Endothelial cell of umbilical vein (primary cell): Measurements from ENCODE around the gene PMIS2. TPM values are rescaled to one million over a fixed set of nuclear protein-coding genes. Genes with fewer than 3 reads are reported as not detected.

Experiments used
- BruUV-seq: library from RNA; stranded (reverse); fragments of 400-500 nt; replicated peaks from 2 replicates; lab custom pipeline; 2021; lab: Mats Ljungman, UMichigan
- CTCF ChIA-PET: fragments of 300-600, 350-600 bp; sonication (Branson Sonifier 250); formaldehyde crosslinking; loops from one replicate; lab custom pipeline; 2021; ENCODE audit warnings: antibody characterized with exemption, inconsistent platforms; lab: Charles Lee
- POLR2A ChIA-PET: fragments of 300-600, 350-600 bp; sonication (Branson Sonifier 250); formaldehyde crosslinking; loops from one replicate; lab custom pipeline; 2021; ENCODE audit warnings: antibody characterized with exemption, inconsistent platforms; lab: Charles Lee
- DNase-seq: peaks from one replicate; pipeline ENCODE4 v3.0.0-alpha.2; 2011; ENCODE audit warnings: low read depth, low spot score
- FAIRE-seq: peaks from 2 replicates; lab custom pipeline; 2011; peaks lifted over from hg19 to GRCh38; lab: Jason Lieb, UNC
- H2AFZ ChIP-seq: 2 replicates; pipeline ENCODE4 v1.6.0; 2012; ENCODE audit warnings: low read depth, low read length, control low read depth, inconsistent platforms
- H3K27ac ChIP-seq: 2 replicates; pipeline ENCODE4 v1.5.1; 2011; ENCODE audit warnings: low read depth, mild to moderate bottlenecking, control low read depth, low read length, moderate library complexity; ENCODE audit not compliant: insufficient read depth
- H3K27me3 ChIP-seq, 2 experiments: 2 replicates each; pipeline versions ENCODE4 v1.6.0 to v1.6.1; 2011; ENCODE audit warnings: low read length in 2 of 2, mixed read lengths in 1 of 2; ENCODE audit not compliant: control insufficient read depth in 2 of 2, insufficient read depth in 2 of 2
- H3K36me3 ChIP-seq, 2 experiments: 2 replicates in 1 of 2; 3 replicates in 1 of 2; pipeline ENCODE4 v1.5.1; 2011; ENCODE audit warnings: low read length in 2 of 2, mild to moderate bottlenecking in 1 of 2, moderate library complexity in 1 of 2; ENCODE audit not compliant: control insufficient read depth in 2 of 2, insufficient read depth in 2 of 2; ENCODE audit errors: extremely low read depth in 1 of 2
- H3K4me1 ChIP-seq: 3 replicates; pipeline ENCODE4 v1.5.1; 2011; ENCODE audit warnings: mild to moderate bottlenecking, low read length; ENCODE audit not compliant: control insufficient read depth, insufficient read depth; ENCODE audit errors: extremely low read depth
- H3K4me2 ChIP-seq: 2 replicates; pipeline ENCODE4 v1.6.1; 2011; ENCODE audit warnings: low read length, control low read depth, mixed read lengths; ENCODE audit not compliant: insufficient read depth
- H3K4me3 ChIP-seq, 3 experiments: fragments of 200-600 bp in 1 of 3; sonication (generic), shearing (Covaris generic) in 1 of 3; replicated peaks in 1 of 3; 2 replicates each; pipeline ENCODE4 v1.5.1; 2011 to 2016; ENCODE audit warnings: control low read depth in 3 of 3, low read length in 3 of 3, mild to moderate bottlenecking in 2 of 3, inconsistent platforms in 1 of 3, low read depth in 1 of 3, moderate library complexity in 1 of 3; ENCODE audit not compliant: insufficient read depth in 1 of 3
- H3K79me2 ChIP-seq: 2 replicates; pipeline ENCODE4 v1.6.0; 2012; ENCODE audit warnings: low read length, inconsistent platforms; ENCODE audit not compliant: control insufficient read depth, insufficient read depth
- H3K9ac ChIP-seq: replicated peaks from 2 replicates; pipeline ENCODE3; 2011; ENCODE audit warnings: low read length, control low read depth; ENCODE audit not compliant: insufficient read depth; ENCODE audit errors: extremely low read depth
- H3K9me1 ChIP-seq: replicated peaks from 3 replicates; pipeline ENCODE4 v1.6.0; 2011; ENCODE audit warnings: mild to moderate bottlenecking, low read length; ENCODE audit not compliant: control insufficient read depth, insufficient read depth; ENCODE audit errors: extremely low read depth
- H3K9me3 ChIP-seq: replicated peaks from 2 replicates; pipeline ENCODE4 v1.5.1; 2012; ENCODE audit warnings: low read length, inconsistent platforms; ENCODE audit not compliant: control insufficient read depth, insufficient read depth
- H4K20me1 ChIP-seq: replicated peaks from 2 replicates; pipeline ENCODE3; 2011; ENCODE audit warnings: mild to moderate bottlenecking, low read length; ENCODE audit not compliant: control insufficient read depth, insufficient read depth; ENCODE audit errors: extremely low read depth
- CTCF ChIP-seq, 2 donors: IDR thresholded peaks; 1 replicate in 1 of 2; 2 replicates in 1 of 2; pipeline ENCODE4 v1.5.1; 2011; ENCODE audit warnings: low read length in 2 of 2, mild to moderate bottlenecking in 2 of 2, moderate library complexity in 2 of 2, control low read depth in 1 of 2, inconsistent platforms in 1 of 2, low read depth in 1 of 2; ENCODE audit not compliant: insufficient read depth in 1 of 2; ENCODE audit errors: extremely low read depth in 1 of 2
- EZH2 ChIP-seq: IDR thresholded peaks from 2 replicates; pipeline ENCODE4 v1.6.1; 2012; ENCODE audit warnings: borderline replicate concordance, low read depth, mild to moderate bottlenecking, moderate library complexity, low read length, inconsistent platforms; ENCODE audit not compliant: severe bottlenecking
- FOS ChIP-seq: IDR thresholded peaks from 2 replicates; pipeline ENCODE4 v1.6.1; 2011; ENCODE audit warnings: mild to moderate bottlenecking, low read length, moderate library complexity, borderline replicate concordance; ENCODE audit not compliant: insufficient read depth
- GATA2 ChIP-seq: IDR thresholded peaks from 2 replicates; pipeline ENCODE4 v1.7.0; 2011; ENCODE audit warnings: low read depth, mild to moderate bottlenecking, moderate library complexity, mixed read lengths, low read length; ENCODE audit not compliant: insufficient read length, insufficient read depth
- JUN ChIP-seq: IDR thresholded peaks from 2 replicates; pipeline ENCODE4 v1.6.1; 2011; ENCODE audit warnings: borderline replicate concordance, low read depth; ENCODE audit not compliant: insufficient read length, insufficient read depth
- MAX ChIP-seq: IDR thresholded peaks from 2 replicates; pipeline ENCODE4 v1.6.1; 2011; ENCODE audit not compliant: insufficient read depth, insufficient read length
- MYC ChIP-seq: IDR thresholded peaks from one replicate; pipeline ENCODE4 v1.6.1; 2011; ENCODE audit warnings: mild to moderate bottlenecking, low read depth, low read length
- POLR2A ChIP-seq: IDR thresholded peaks from 2 replicates; pipeline ENCODE4 v1.6.1; 2012; ENCODE audit warnings: low read depth, mild to moderate bottlenecking, control low read depth, low read length
- POLR2AphosphoS5 ChIP-seq: IDR thresholded peaks from 2 replicates; pipeline ENCODE4 v1.6.1; 2012; ENCODE audit warnings: low read depth, mild to moderate bottlenecking, control low read depth, low read length, moderate library complexity; ENCODE audit not compliant: insufficient read depth
- dilution Hi-C: fragments of 300-500 bp; cut with MboI; formaldehyde crosslinking; loops from one replicate; pipeline ENCODE4 v1.15.0; 2019; ENCODE audit warnings: low sequenced_read_pairs; ENCODE audit not compliant: extremely low pct_ligation_motif_present
- intact Hi-C: fragments of 100-400 bp; cut with micrococcal nuclease; formaldehyde crosslinking; loops from one replicate; pipeline ENCODE4 v1.10.0; 2022
- polyA plus RNA-seq, 4 experiments: library from polyadenylated mRNA; depleted of rRNA in 3 of 4; stranded (reverse) in 3 of 4; unstranded in 1 of 4; fragments of >200 nt; gene quantifications; 2 replicates each; pipeline versions ENCODE4 v1.2.1 to v1.2.3, GENCODE V29; 2011 to 2012; ENCODE audit warnings: missing spikeins in 1 of 4
- total RNA-seq: library from RNA; stranded (reverse); gene quantifications from 2 replicates; pipeline ENCODE4 v1.2.3, GENCODE V29; 2021

The PMIS2 gene
- total and polyA plus RNA-seq, 2 donors (not counting 3 experiments of a cell fraction or from before 2014, with no cell fraction given) = not detected

- Histone ChIP-seq H3K36me3 (peaks cover 8 to 33% of the 10 kb centered on the region in 2 experiments), H3K27me3 (no peaks in the 10 kb centered on the region), H3K4me2 (peak overlapping the region; percentile 82), H3K4me1 (peaks cover 10% of the 10 kb centered on the region), H3K9me3 (no peaks in the 10 kb centered on the region), H3K9me1 (no peaks in the 10 kb centered on the region), H4K20me1 (no peaks in the 10 kb centered on the region), H3K4me3 (peak overlapping the region; percentile 70 to 98 (median 76)), H3K9ac (peak overlapping the region; percentile 87), H2AFZ (peak overlapping the region; percentile 57), H3K79me2 (peaks cover 7% of the 10 kb centered on the region), H3K27ac (peak overlapping the region; percentile 53)
- dilution Hi-C loops (no loop called here), intact Hi-C loops (loop anchor here (5.0 kb wide), 1 partner anchor 82 kb away; the partner anchor contains the start of gene TMEM147)
- TF ChIP-seq CTCF (IDR thresholded peaks at IDR 0.05; ENCODE audit: extremely low read depth in 1 of 2, insufficient read depth in 1 of 2, low read depth in 1 of 2, low read length in 2 of 2) (no peak), POLR2AphosphoS5 (no peak), JUN (no peak), FOS (no peak), EZH2 (no peak), MYC (no peak), MAX (no peak), POLR2A (no peak), GATA2 (no peak)
- CTCF ChIA-PET = no interaction called here
- POLR2A ChIA-PET = no interaction called here
- FAIRE-seq (no peak), DNase-seq (no peak)
- TSS peak; percentile 57 for BruUV-seq
These were observed 43.3 kb downstream of the PMIS2 start for GRCh38 chr19:35629332-35629633.
